Bronchial epithelial cell (primary cell): ENCODE measurements around the gene RETREG1. TPM values are rescaled to one million over a fixed set of nuclear protein-coding genes. Genes with fewer than 3 reads are reported as not detected.

ENCODE experiments used
- DNase-seq: peaks from one replicate; pipeline ENCODE4 v3.0.0-alpha.2; 2010; ENCODE audit warnings: low read depth
- FAIRE-seq: peaks from 2 replicates; lab custom pipeline; 2011; peaks lifted over from hg19 to GRCh38; lab: Jason Lieb, UNC
- H3K27me3 ChIP-seq: 2 replicates; pipeline ENCODE4 v1.5.1; 2011; ENCODE audit warnings: low read length; ENCODE audit not compliant: control insufficient read depth, insufficient read depth
- H3K36me3 ChIP-seq: 2 replicates; pipeline ENCODE4 v1.5.1; 2011; ENCODE audit warnings: low read length; ENCODE audit not compliant: control insufficient read depth, insufficient read depth
- H3K4me3 ChIP-seq: 2 replicates; pipeline ENCODE4 v1.5.1; 2011; ENCODE audit warnings: mild to moderate bottlenecking, low read depth, low read length, control low read depth
- total RNA-seq: library from RNA; depleted of rRNA; stranded (reverse); fragments of >200 nt; gene quantifications from 2 replicates; pipeline ENCODE4 v1.2.1, GENCODE V29; 2014
- TF ChIP-seq, protein P1 (sequence below): IDR thresholded peaks from 2 replicates; pipeline ENCODE4 v1.5.1; 2011; ENCODE audit warnings: mild to moderate bottlenecking, moderate library complexity, low read length, control low read depth, inconsistent platforms; ENCODE audit not compliant: insufficient read depth, severe bottlenecking

The RETREG1 gene
- total RNA-seq, 1 donor from 2014 or later, result 0.53 TPM

DNA sequence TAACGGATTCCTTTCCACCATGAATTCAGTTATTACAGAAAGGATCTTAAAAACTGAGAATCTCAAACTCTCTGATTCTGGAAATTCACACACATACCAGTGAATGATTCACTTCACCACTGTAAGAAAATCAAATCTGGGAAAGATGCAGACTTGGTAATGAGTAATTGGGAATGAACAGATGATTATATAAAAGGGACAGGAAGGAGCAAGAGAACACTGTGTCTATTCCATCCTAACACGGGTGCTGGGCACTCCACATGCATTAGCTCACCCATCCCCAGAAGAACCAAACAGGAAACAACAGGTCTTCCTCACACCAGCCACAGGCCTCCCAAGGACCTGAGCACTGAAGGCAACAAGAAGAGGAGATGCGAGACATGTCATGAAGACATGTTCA, 76.4 kb downstream of the RETREG1 start:
- FAIRE-seq (no peak), DNase-seq (peak; percentile 78)
- Histone ChIP-seq H3K4me3 (no peak overlapping the region), H3K36me3 (no peaks in the 10 kb centered on the region), H3K27me3 (no peaks in the 10 kb centered on the region)
- TF ChIP-seq, protein P1, sequence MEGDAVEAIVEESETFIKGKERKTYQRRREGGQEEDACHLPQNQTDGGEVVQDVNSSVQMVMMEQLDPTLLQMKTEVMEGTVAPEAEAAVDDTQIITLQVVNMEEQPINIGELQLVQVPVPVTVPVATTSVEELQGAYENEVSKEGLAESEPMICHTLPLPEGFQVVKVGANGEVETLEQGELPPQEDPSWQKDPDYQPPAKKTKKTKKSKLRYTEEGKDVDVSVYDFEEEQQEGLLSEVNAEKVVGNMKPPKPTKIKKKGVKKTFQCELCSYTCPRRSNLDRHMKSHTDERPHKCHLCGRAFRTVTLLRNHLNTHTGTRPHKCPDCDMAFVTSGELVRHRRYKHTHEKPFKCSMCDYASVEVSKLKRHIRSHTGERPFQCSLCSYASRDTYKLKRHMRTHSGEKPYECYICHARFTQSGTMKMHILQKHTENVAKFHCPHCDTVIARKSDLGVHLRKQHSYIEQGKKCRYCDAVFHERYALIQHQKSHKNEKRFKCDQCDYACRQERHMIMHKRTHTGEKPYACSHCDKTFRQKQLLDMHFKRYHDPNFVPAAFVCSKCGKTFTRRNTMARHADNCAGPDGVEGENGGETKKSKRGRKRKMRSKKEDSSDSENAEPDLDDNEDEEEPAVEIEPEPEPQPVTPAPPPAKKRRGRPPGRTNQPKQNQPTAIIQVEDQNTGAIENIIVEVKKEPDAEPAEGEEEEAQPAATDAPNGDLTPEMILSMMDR, result no peak

DNA sequence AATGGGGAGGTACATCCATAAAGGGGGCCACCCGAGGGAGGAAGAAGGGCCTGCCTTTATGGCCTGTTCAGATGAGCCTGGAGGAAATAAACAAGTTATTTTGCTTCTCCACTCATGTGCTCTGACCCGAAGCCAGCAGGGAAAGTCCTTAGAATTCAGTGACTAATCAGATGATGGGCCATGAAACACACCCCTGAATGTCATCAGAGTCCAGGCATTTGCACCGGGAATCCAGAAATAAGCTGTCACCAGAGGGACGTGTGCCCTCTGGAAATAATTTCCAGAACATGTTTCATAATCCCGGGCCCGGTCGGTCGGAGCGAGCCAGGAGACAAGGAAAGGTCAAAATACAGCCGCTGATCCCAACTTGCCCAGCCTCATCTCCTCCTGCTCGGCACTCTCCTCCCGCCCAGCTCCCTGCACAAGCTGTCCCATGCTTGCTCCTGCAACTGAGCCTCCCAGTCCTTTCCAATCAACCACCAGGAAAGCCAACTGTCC, 77.6 kb downstream of the RETREG1 start:
- TF ChIP-seq, protein P1, result no peak
- Histone ChIP-seq H3K27me3 (no peaks in the 10 kb centered on the region), H3K36me3 (no peaks in the 10 kb centered on the region), H3K4me3 (no peak overlapping the region)
- DNase-seq (peak; percentile 82), FAIRE-seq (no peak)

DNA sequence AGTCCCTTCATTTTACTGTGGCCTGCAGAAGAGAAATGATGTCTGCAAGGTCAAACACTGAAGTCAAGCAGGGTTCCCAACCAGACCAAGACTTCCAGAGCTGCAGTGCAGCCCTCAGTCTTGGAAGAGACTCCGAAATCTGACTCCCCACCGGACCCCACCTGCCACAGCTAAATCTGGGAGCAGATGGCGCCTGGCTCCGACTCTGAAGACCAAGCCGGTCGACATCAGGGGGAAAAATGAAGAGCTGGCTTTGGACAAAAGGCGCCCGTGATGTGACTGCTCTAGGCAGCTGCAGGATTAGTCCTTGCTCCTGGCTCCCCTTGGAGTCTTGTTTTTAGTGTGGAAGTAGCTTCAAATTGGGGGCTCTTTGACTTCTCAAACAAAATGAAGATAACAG, 78.8 kb downstream of the RETREG1 start:
- H3K27me3 ChIP-seq, result no peaks in the 10 kb centered on the region
- no peak for FAIRE-seq
- H3K36me3 ChIP-seq, result no peaks in the 10 kb centered on the region
- TF ChIP-seq, protein P1, result no peak
- no peak for DNase-seq
- H3K4me3 ChIP-seq, result no peak overlapping the region

DNA sequence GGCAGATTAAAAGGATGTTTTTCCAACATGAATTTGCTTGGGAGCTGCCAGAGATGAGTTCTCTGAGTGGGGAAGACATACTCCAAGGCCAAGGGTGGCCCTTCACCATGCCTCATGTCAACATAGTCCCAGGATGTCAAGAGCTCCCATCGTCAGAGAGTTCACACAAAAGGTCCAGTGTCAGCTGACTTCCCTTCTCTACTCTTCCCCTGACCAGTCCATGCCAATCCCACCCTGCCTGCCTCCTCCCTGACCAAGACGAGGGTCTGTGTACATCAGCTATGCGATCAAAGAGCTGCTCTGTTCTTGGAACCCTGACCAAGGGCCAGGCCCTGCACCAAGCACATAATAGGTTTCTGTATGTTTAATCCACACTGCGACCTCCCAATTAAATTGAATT, 80.0 kb downstream of the RETREG1 start:
- TF ChIP-seq, protein P1, result no peak
- FAIRE-seq (no peak), DNase-seq (no peak)
- H3K36me3 ChIP-seq, result no peaks in the 10 kb centered on the region
- no peak overlapping the region for H3K4me3 ChIP-seq
- no peaks in the 10 kb centered on the region for H3K27me3 ChIP-seq

DNA sequence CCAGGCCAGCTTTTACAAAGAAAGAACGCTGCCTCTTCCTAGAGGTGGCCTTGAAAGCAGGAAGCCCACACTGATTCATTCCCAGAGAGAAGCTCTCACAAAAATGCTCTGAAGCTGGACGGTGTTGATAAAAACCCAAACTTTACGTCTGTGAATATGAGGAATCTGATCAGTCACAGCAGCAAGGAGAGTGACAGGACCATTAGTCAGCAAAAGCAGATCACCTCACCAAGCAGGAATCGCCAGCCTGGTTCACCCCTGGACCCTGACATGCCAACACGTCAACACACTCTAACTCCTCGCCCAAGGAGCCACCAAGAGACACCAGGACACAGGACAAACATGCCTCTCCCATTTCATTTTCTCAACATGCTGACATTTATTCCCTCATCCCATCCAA, 80.6 kb downstream of the RETREG1 start:
- DNase-seq (peak; percentile 72), FAIRE-seq (peak; percentile 73)
- no peak overlapping the region for H3K4me3 ChIP-seq
- H3K27me3 ChIP-seq, result no peaks in the 10 kb centered on the region
- no peaks in the 10 kb centered on the region for H3K36me3 ChIP-seq
- TF ChIP-seq, protein P1, result no peak

DNA sequence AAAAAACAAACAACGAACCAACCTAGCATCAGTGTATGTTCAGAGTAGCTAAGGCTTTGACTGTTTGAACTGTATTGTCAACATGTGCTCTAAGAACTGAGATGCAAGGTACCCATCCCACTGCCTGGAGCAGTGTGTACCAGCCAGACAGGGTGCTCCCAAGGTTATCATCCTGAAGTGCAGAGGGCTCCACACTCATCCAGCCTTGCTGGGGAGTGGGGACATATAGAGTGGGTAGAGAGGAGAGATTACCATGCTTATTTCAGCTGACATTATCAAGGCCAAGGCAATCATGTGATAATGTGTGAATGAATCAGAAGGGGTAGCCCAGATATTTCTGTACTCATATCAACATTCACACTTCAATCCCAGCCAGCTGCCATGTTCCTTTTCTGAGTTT, 82.5 kb downstream of the RETREG1 start:
- TF ChIP-seq, protein P1, result no peak
- FAIRE-seq (no peak), DNase-seq (no peak)
- H3K27me3 ChIP-seq, result no peaks in the 10 kb centered on the region
- no peak overlapping the region for H3K4me3 ChIP-seq
- H3K36me3 ChIP-seq, result no peaks in the 10 kb centered on the region
